HUES48 (cell line): ENCODE measurements around the gene COX10.

Experiments
- H3K27ac ChIP-seq: one replicate; pipeline ENCODE4 v1.7.0; 2013; ENCODE audit warnings: low read depth, low read length, inconsistent platforms
- H3K27me3 ChIP-seq: 2 replicates; pipeline ENCODE4 v1.6.1; 2013; ENCODE audit warnings: mild to moderate bottlenecking, low read length; ENCODE audit not compliant: control insufficient read depth, insufficient read depth
- H3K36me3 ChIP-seq: 2 replicates; pipeline ENCODE4 v1.6.1; 2013; ENCODE audit warnings: low read length; ENCODE audit not compliant: control insufficient read depth, insufficient read depth
- H3K4me1 ChIP-seq: 2 replicates; pipeline ENCODE4 v1.6.1; 2013; ENCODE audit warnings: mild to moderate bottlenecking, low read length; ENCODE audit not compliant: control insufficient read depth, insufficient read depth
- H3K4me3 ChIP-seq: 2 replicates; pipeline ENCODE4 v1.5.1; 2013; ENCODE audit warnings: mild to moderate bottlenecking, low read depth, low read length
- H3K9ac ChIP-seq: 2 replicates; pipeline ENCODE4 v1.6.1; 2013; ENCODE audit warnings: mild to moderate bottlenecking, low read depth, low read length, moderate library complexity
- H3K9me3 ChIP-seq: 2 replicates; pipeline ENCODE4 v1.6.1; 2013; ENCODE audit warnings: low read length; ENCODE audit not compliant: control insufficient read depth, insufficient read depth

COX10 gene

GRCh38 chr17:14204546-14204945, 135.2 kb downstream of the COX10 start:
- H3K36me3 ChIP-seq, result peaks cover 14% of the 10 kb centered on the region
- H3K4me1 ChIP-seq, result peaks cover 5% of the 10 kb centered on the region; the same call in 1 of the 2 replicates
- no peak overlapping the region for H3K27ac ChIP-seq
- no peaks in the 10 kb centered on the region for H3K27me3 ChIP-seq
- H3K9ac ChIP-seq, result no peak overlapping the region
- H3K9me3 ChIP-seq, result no peaks in the 10 kb centered on the region
- no peak overlapping the region for H3K4me3 ChIP-seq

- H3K9ac ChIP-seq, result no peak overlapping the region
- no peak overlapping the region for H3K4me3 ChIP-seq
- no peaks in the 10 kb centered on the region for H3K9me3 ChIP-seq
- no peaks in the 10 kb centered on the region for H3K27me3 ChIP-seq
- peaks cover 20% of the 10 kb centered on the region for H3K36me3 ChIP-seq
- no peak overlapping the region for H3K27ac ChIP-seq
- peaks cover 5% of the 10 kb centered on the region; the same call in 1 of the 2 replicates for H3K4me1 ChIP-seq
Measured at GRCh38 chr17:14205380-14205779, 136.1 kb downstream of the COX10 start.

DNA sequence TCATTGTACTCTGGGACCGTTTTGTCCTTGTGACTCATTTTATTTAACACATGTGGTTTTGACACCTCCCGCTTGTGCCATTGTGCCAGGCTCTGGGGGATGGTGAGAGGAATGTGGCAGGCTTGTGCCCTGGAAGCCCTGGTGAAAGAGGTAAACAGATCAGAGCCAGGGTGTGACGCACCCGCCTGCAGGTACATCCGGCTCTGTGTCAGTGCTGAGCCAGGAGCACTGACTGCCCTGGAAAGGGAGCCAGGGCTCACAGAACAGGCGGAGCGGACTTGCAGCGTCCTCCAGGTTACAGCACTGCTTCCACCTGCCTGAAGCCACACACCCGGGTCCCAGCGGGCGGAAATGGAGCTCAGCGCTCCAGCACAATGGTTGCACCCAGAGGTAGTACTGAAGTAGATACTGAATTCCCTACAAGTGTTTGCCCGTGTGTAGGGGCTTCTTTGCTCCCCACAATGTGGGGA, 136.7 kb downstream of the COX10 start:
- Histone ChIP-seq H3K9ac (no peak overlapping the region), H3K9me3 (no peaks in the 10 kb centered on the region), H3K4me3 (no peak overlapping the region), H3K36me3 (peaks cover 20% of the 10 kb centered on the region), H3K27ac (no peak overlapping the region), H3K27me3 (no peaks in the 10 kb centered on the region), H3K4me1 (peaks cover 5% of the 10 kb centered on the region; the same call in 1 of the 2 replicates)

GRCh38 chr17:14206891-14207290, 137.6 kb downstream of the COX10 start:
- Histone ChIP-seq H3K4me3 (no peak overlapping the region), H3K9ac (no peak overlapping the region), H3K27me3 (no peaks in the 10 kb centered on the region), H3K9me3 (peaks cover 6% of the 10 kb centered on the region; the same call in 1 of the 2 replicates), H3K36me3 (peaks cover 20% of the 10 kb centered on the region), H3K4me1 (no peaks in the 10 kb centered on the region), H3K27ac (no peak overlapping the region)

DNA sequence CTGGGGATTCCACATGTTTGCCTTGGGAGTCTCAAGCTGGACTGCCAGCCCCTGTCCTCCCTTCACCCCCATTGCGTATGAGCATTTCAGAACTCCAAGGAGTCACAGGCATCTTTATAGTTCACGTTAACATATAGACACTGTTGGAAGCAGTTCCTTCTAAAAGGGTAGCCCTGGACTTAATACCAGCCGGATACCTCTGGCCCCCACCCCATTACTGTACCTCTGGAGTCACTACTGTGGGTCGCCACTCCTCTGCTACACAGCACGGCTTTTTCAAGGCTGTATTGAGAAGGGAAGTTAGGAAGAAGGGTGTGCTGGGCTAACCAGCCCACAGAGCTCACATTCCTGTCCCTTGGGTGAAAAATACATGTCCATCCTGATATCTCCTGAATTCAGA, 138.5 kb downstream of the COX10 start:
- H3K4me1 ChIP-seq, result no peaks in the 10 kb centered on the region
- H3K36me3 ChIP-seq, result peaks cover 20% of the 10 kb centered on the region
- H3K4me3 ChIP-seq, result no peak overlapping the region
- peaks cover 7% of the 10 kb centered on the region; the same call in 1 of the 2 replicates for H3K9me3 ChIP-seq
- H3K9ac ChIP-seq, result no peak overlapping the region
- no peaks in the 10 kb centered on the region for H3K27me3 ChIP-seq
- H3K27ac ChIP-seq, result no peak overlapping the region

GRCh38 chr17:14209215-14209614, 139.9 kb downstream of the COX10 start:
- H3K27ac ChIP-seq, result no peak overlapping the region
- no peaks in the 10 kb centered on the region for H3K4me1 ChIP-seq
- no peak overlapping the region for H3K4me3 ChIP-seq
- peaks cover 7% of the 10 kb centered on the region; the same call in 1 of the 2 replicates for H3K9me3 ChIP-seq
- no peaks in the 10 kb centered on the region for H3K27me3 ChIP-seq
- peaks cover 20% of the 10 kb centered on the region for H3K36me3 ChIP-seq
- no peak overlapping the region for H3K9ac ChIP-seq

- Histone ChIP-seq H3K27me3 (no peaks in the 10 kb centered on the region), H3K4me1 (no peaks in the 10 kb centered on the region), H3K36me3 (peaks cover 20% of the 10 kb centered on the region), H3K27ac (no peak overlapping the region), H3K9ac (no peak overlapping the region), H3K9me3 (peaks cover 7% of the 10 kb centered on the region; the same call in 1 of the 2 replicates), H3K4me3 (no peak overlapping the region)
Measured at GRCh38 chr17:14211246-14211645, 141.9 kb downstream of the COX10 start.

DNA sequence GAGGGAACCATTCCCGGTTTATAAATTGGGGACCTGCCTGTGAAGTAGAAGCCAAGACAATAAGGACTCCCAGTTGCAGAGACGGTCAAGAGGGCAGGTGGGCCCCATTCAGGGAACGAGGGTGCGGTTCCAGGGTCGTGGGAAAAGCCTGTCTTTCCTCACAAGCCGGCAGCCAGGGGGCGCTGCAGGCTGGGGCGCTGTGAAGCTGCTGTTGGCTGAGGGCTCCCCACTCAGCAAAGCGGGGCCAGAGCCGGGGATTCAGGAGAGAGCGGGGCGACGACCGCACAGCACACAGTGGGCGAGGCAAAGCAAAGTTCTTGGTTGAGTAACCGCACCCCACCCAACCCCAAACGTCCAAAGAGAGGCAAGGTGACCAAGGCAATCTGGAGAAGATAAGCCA, 142.5 kb downstream of the COX10 start:
- H3K9me3 ChIP-seq, result peaks cover 7% of the 10 kb centered on the region; the same call in 1 of the 2 replicates
- no peak overlapping the region for H3K27ac ChIP-seq
- H3K4me1 ChIP-seq, result no peaks in the 10 kb centered on the region
- no peak overlapping the region for H3K9ac ChIP-seq
- H3K27me3 ChIP-seq, result no peaks in the 10 kb centered on the region
- H3K4me3 ChIP-seq, result no peak overlapping the region
- peaks cover 18% of the 10 kb centered on the region for H3K36me3 ChIP-seq

- no peak overlapping the region for H3K4me3 ChIP-seq
- H3K36me3 ChIP-seq, result peaks cover 12% of the 10 kb centered on the region
- H3K9me3 ChIP-seq, result peaks cover 7% of the 10 kb centered on the region; the same call in 1 of the 2 replicates
- H3K9ac ChIP-seq, result no peak overlapping the region
- H3K4me1 ChIP-seq, result no peaks in the 10 kb centered on the region
- no peak overlapping the region for H3K27ac ChIP-seq
- no peaks in the 10 kb centered on the region for H3K27me3 ChIP-seq
Measured at GRCh38 chr17:14212401-14212800, 143.1 kb downstream of the COX10 start.

GRCh38 chr17:14214271-14214670, 145.0 kb downstream of the COX10 start:
- peaks cover 7% of the 10 kb centered on the region; the same call in 1 of the 2 replicates for H3K36me3 ChIP-seq
- no peak overlapping the region for H3K4me3 ChIP-seq
- no peak overlapping the region for H3K27ac ChIP-seq
- peaks cover 7% of the 10 kb centered on the region; the same call in 1 of the 2 replicates for H3K9me3 ChIP-seq
- no peaks in the 10 kb centered on the region for H3K27me3 ChIP-seq
- H3K4me1 ChIP-seq, result no peaks in the 10 kb centered on the region
- H3K9ac ChIP-seq, result no peak overlapping the region

- Histone ChIP-seq H3K9ac (no peak overlapping the region), H3K4me3 (no peak overlapping the region), H3K27ac (no peak overlapping the region), H3K36me3 (no peaks in the 10 kb centered on the region), H3K9me3 (no peaks in the 10 kb centered on the region), H3K27me3 (no peaks in the 10 kb centered on the region), H3K4me1 (no peaks in the 10 kb centered on the region)
Measured at GRCh38 chr17:14222611-14223010, 153.3 kb downstream of the COX10 start.
